Measurements from ENCODE around the gene FOXJ1.

GRCh38 chr17:76135810-76136188 lies 5.2 kb downstream of the FOXJ1 start:
- TF ChIP-seq CTCF (IDR thresholded peaks at IDR 0.05) (no peak), POLR2A (IDR thresholded peaks at IDR 0.05) (no peak)

Measured in testis (tissue), 2 donors.